ENCODE data around the gene RTN1. TPM values are rescaled to one million over a fixed set of nuclear protein-coding genes. Genes with fewer than 3 reads are reported as not detected.

Gene RTN1
- total and polyA plus RNA-seq, 10 of the 15 experiments (the other 5 are each of a cell fraction or from before 2014, with no cell fraction given): 0.03 to 0.55 (median 0.13) TPM; not detected in 4

DNA sequence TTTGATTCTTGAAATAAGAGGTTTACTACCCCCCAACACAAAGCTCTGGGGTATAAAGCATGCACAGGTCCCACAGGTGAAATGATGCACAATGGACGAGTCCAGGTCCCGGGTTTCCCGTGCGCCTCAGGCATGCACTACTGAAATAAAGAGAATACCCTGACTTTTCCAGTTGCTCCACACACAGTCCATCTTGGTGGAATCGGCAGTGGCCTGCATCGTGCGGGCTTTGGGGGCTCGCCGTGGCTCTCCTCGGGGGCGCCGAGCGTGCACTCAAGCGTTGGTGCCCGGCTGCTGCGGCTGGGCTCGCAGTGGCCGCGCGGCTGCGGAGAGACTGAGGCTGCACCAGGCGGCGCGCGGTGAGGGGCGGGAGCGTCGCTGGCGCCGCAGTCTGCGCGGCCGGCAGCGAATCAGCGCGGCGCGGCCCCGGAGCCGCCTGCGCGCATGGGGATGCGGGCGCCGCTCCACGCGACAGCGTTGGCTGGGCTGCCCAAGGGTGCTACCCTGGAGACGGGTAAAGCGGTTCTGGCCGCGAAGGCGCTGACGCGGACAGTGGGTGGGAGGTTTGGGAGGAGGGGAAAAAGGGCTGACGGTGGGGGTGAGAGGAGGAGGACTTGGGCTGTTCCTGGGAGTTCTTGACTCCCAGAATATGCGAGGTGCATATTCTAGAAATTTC lies 240.2 kb downstream of the RTN1 start (continued):
- TF ChIP-seq, protein P1, sequence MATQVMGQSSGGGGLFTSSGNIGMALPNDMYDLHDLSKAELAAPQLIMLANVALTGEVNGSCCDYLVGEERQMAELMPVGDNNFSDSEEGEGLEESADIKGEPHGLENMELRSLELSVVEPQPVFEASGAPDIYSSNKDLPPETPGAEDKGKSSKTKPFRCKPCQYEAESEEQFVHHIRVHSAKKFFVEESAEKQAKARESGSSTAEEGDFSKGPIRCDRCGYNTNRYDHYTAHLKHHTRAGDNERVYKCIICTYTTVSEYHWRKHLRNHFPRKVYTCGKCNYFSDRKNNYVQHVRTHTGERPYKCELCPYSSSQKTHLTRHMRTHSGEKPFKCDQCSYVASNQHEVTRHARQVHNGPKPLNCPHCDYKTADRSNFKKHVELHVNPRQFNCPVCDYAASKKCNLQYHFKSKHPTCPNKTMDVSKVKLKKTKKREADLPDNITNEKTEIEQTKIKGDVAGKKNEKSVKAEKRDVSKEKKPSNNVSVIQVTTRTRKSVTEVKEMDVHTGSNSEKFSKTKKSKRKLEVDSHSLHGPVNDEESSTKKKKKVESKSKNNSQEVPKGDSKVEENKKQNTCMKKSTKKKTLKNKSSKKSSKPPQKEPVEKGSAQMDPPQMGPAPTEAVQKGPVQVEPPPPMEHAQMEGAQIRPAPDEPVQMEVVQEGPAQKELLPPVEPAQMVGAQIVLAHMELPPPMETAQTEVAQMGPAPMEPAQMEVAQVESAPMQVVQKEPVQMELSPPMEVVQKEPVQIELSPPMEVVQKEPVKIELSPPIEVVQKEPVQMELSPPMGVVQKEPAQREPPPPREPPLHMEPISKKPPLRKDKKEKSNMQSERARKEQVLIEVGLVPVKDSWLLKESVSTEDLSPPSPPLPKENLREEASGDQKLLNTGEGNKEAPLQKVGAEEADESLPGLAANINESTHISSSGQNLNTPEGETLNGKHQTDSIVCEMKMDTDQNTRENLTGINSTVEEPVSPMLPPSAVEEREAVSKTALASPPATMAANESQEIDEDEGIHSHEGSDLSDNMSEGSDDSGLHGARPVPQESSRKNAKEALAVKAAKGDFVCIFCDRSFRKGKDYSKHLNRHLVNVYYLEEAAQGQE (IDR thresholded peaks at IDR 0.05; ENCODE audit: low read depth, low read length): no peak

DNA sequence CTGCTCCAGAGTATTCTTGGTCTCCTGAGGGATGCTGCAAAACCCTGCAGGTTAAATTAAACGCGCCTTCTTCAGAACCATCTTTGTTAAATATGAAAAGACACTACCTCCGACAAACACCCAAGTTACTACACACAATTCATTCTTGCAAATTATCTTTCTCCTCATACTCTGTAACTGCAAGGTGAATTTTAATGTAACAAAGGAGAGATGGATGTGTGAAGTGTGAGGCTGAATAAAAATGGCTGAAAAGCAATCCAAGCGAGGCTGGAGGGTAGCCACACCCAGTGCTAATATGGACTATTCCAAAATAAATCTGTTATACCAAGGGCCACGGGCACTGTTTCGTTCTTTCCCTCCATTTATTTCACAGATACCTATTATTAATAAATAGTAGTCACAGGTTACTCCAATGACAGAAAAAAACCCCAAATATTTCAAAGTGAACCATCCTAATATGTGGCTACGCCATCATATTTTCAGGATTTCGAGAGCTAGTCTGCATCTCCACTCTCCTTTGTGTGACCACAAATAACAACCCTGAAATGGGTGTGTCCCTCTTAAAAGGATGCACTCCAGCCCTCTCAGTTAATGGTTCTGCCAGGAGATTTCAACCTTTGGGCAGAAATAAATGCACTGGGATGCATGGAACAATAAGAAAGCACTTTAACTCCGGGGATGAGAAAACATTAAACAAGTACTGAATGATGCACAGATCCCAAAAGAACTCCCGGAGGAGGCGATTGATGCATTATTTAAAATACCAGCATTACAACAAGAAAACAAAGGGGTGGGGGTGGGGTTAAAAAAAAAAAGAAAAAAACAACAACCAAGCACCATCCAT lies 240.9 kb downstream of the RTN1 start:
- no peak overlapping the region for H3K4me3 ChIP-seq
- no peaks in the 10 kb centered on the region for H3K36me3 ChIP-seq (ENCODE audit: control insufficient read depth in 2 of 2, insufficient read depth in 2 of 2, low read length in 1 of 2)
- ChIA-PET POLR2A (no interaction called here), RAD21 (ENCODE audit: unreplicated experiment) (no interaction called here), CTCF (no interaction called here), SMC1A (ENCODE audit: uncharacterized antibody, unreplicated experiment) (no interaction called here)
- no TSS peak for BruUV-seq (replicated peaks)
- FAIRE-seq (no peak), DNase-seq (ENCODE audit: low read depth, low spot score) (no peak), ATAC-seq (no peak)
- H4K20me1 ChIP-seq (ENCODE audit: control insufficient read depth, insufficient read depth): no peaks in the 10 kb centered on the region
- intact Hi-C loops (cut with micrococcal nuclease; ENCODE audit: unreplicated experiment): loop anchor here (10.0 kb wide), 1 partner anchor 425 kb away; no protein-coding TSS in a partner anchor
- no peak overlapping the region for H3K27ac ChIP-seq (ENCODE audit: control insufficient read depth, insufficient read depth)
- H3K79me2 ChIP-seq (ENCODE audit: control insufficient read depth, insufficient read depth, low read length): no peaks in the 10 kb centered on the region
- H3K9me3 ChIP-seq (replicated peaks; ENCODE audit: control insufficient read depth, insufficient read depth, low read length): no peaks in the 10 kb centered on the region
- H3K4me2 ChIP-seq (ENCODE audit: control insufficient read depth, insufficient read depth): no peak overlapping the region
- H3K9ac ChIP-seq (ENCODE audit: control insufficient read depth, insufficient read depth, low read length): no peak overlapping the region
- 56% methylated on average over 11 of the region's 11 CpGs for WGBS (ENCODE audit: insufficient coverage, insufficient replicate concordance, low lambda C conversion rate, missing lambda C conversion rate)
- no peaks in the 10 kb centered on the region for H3K4me1 ChIP-seq (ENCODE audit: control insufficient read depth, insufficient read depth, low read length)
- H3K27me3 ChIP-seq (replicated peaks in 1 of 2; ENCODE audit: control insufficient read depth in 2 of 2, insufficient read depth in 2 of 2, low read length in 1 of 2): peaks cover 3 to 4% of the 10 kb centered on the region in 2 experiments; a peak in 3 of 4 replicates
- TF ChIP-seq EZH2 (IDR thresholded peaks at IDR 0.05; ENCODE audit: borderline replicate concordance, control insufficient read depth, low read depth, low read length) (no peak), NFYB (IDR thresholded peaks at IDR 0.05; ENCODE audit: insufficient read depth, low read depth, low read length) (no peak)
- in situ Hi-C loops (cut with MboI): loop anchor here (5.0 kb wide), 1 partner anchor 558 kb away; no protein-coding TSS in a partner anchor
- H2AFZ ChIP-seq (ENCODE audit: control insufficient read depth, low read depth, low read length): no peak overlapping the region
